SK-N-SH (cell line): ENCODE data around the gene AHCYL2. TPM values are rescaled to one million over a fixed set of nuclear protein-coding genes. Genes with fewer than 3 reads are reported as not detected.
"Not testable (repeated sequence)": the region's sequence is repeated elsewhere in the genome, so short reads cannot be mapped to it uniquely, and the experiment has no call there.

Source experiments
- CTCF ChIA-PET: fragments of 300-600, 350-600 bp; formaldehyde crosslinking; extraction: SDS; loops from one replicate; lab custom pipeline; 2021; lab: Yijun Ruan, JAX
- POLR2A ChIA-PET: fragments of 350-600 bp; sonication (Branson Sonifier 250); formaldehyde crosslinking; extraction: SDS; loops from one replicate; lab custom pipeline; 2020; ENCODE audit warnings: antibody characterized with exemption, inconsistent platforms; lab: Yijun Ruan, JAX
- DNase-seq: peaks from one replicate; pipeline ENCODE4 v3.0.0; 2012
- H2AFZ ChIP-seq: fragments of 200-600 bp; sonication (generic); 2 replicates; pipeline ENCODE4 v1.8.1; 2016; ENCODE audit warnings: antibody characterized with exemption, mild to moderate bottlenecking, low read depth
- H3F3A ChIP-seq: fragments of 200-600 bp; sonication (generic); replicated peaks from 2 replicates; pipeline ENCODE3; 2016; ENCODE audit warnings: antibody characterized with exemption, mild to moderate bottlenecking; ENCODE audit not compliant: insufficient read depth
- H3K27ac ChIP-seq, 2 experiments: fragments of 200-500 bp in 1 of 2; fragments of 200-600 bp in 1 of 2; sonication (Bioruptor generic) in 1 of 2; sonication (generic), shearing (Covaris generic) in 1 of 2; 2 replicates each; pipeline versions ENCODE4 v1.5.1 to v1.6.1; 2014 to 2016; ENCODE audit warnings: low read depth in 2 of 2, inconsistent platforms in 1 of 2, low read length in 1 of 2, mild to moderate bottlenecking in 1 of 2, mixed read lengths in 1 of 2
- H3K27me3 ChIP-seq: fragments of 200-600 bp; sonication (generic), shearing (Covaris generic); 2 replicates; pipeline ENCODE4 v1.6.1; 2016; ENCODE audit warnings: mixed run types; ENCODE audit not compliant: insufficient read depth
- H3K36me3 ChIP-seq, 2 experiments: fragments of 200-500 bp in 1 of 2; fragments of 200-600 bp in 1 of 2; sonication (Bioruptor generic) in 1 of 2; sonication (generic) in 1 of 2; replicated peaks in 1 of 2; 2 replicates each; pipeline versions ENCODE3 to v1.5.1; 2014 to 2016; ENCODE audit warnings: low read length in 1 of 2, mild to moderate bottlenecking in 1 of 2; ENCODE audit not compliant: insufficient read depth in 2 of 2, control insufficient read depth in 1 of 2
- H3K4me1 ChIP-seq, 2 experiments: fragments of 200-500 bp in 1 of 2; fragments of 200-600 bp in 1 of 2; sonication (Bioruptor generic) in 1 of 2; sonication (generic), shearing (Covaris generic) in 1 of 2; 2 replicates each; pipeline versions ENCODE4 v1.5.1 to v1.6.1; 2014 to 2016; ENCODE audit warnings: low read depth in 1 of 2, low read length in 1 of 2, mixed run types in 1 of 2; ENCODE audit not compliant: insufficient read depth in 2 of 2, control insufficient read depth in 1 of 2
- H3K4me2 ChIP-seq: fragments of 200-600 bp; sonication (generic), shearing (Covaris generic); 2 replicates; pipeline ENCODE4 v1.6.1; 2017; ENCODE audit warnings: mixed run types
- H3K4me3 ChIP-seq, 2 experiments: fragments of 200-500 bp in 1 of 2; fragments of 200-600 bp in 1 of 2; sonication (Bioruptor generic) in 1 of 2; sonication (generic), shearing (Covaris generic) in 1 of 2; 2 replicates each; pipeline versions ENCODE4 v1.5.1 to v1.8.1; 2014 to 2016; ENCODE audit warnings: low read depth in 2 of 2, inconsistent platforms in 1 of 2, low read length in 1 of 2, mild to moderate bottlenecking in 1 of 2, mixed read lengths in 1 of 2, moderate library complexity in 1 of 2
- H3K79me2 ChIP-seq: fragments of 200-600 bp; sonication (generic); 2 replicates; pipeline ENCODE4 v1.8.1; 2017; ENCODE audit warnings: mild to moderate bottlenecking; ENCODE audit not compliant: insufficient read depth
- H3K9ac ChIP-seq: fragments of 200-600 bp; sonication (generic); 2 replicates; pipeline ENCODE4 v1.6.1; 2017; ENCODE audit warnings: mixed run types
- H3K9me2 ChIP-seq: fragments of 200-600 bp; sonication (generic); 2 replicates; pipeline ENCODE4 v1.6.1; 2017; ENCODE audit warnings: mixed run types
- H3K9me3 ChIP-seq: fragments of 200-600 bp; sonication (generic); 2 replicates; pipeline ENCODE4 v1.6.1; 2017; ENCODE audit warnings: mixed run types, mild to moderate bottlenecking, moderate library complexity
- H4K20me1 ChIP-seq: fragments of 200-600 bp; sonication (generic); 2 replicates; pipeline ENCODE4 v1.6.1; 2017; ENCODE audit warnings: mild to moderate bottlenecking, mixed run types; ENCODE audit not compliant: insufficient read depth
- ELF1 ChIP-seq: IDR thresholded peaks from 2 replicates; pipeline ENCODE4 v1.4.0; 2012
- IRF3 ChIP-seq: fragments of 150-350 bp; IDR thresholded peaks from 2 replicates; pipeline ENCODE4 v1.6.1; 2016; ENCODE audit warnings: mild to moderate bottlenecking, low read depth, low read length
- JUND ChIP-seq: IDR thresholded peaks from 2 replicates; pipeline ENCODE4 v1.4.0; 2012
- MAX ChIP-seq: IDR thresholded peaks from 2 replicates; pipeline ENCODE4 v1.4.0; 2012; ENCODE audit warnings: low read depth
- MXI1 ChIP-seq: IDR thresholded peaks from 2 replicates; pipeline ENCODE4 v1.6.1; 2012; ENCODE audit warnings: mild to moderate bottlenecking, low read depth, low read length, improper control_type of control experiment
- NFIC ChIP-seq: IDR thresholded peaks from 2 replicates; pipeline ENCODE4 v1.4.0; 2012; ENCODE audit warnings: borderline replicate concordance
- POLR2AphosphoS5 ChIP-seq: IDR thresholded peaks from 2 replicates; pipeline ENCODE4 v1.6.1; 2012; ENCODE audit warnings: low read depth, low read length
- RCOR1 ChIP-seq: fragments of 150-350 bp; IDR thresholded peaks from 2 replicates; pipeline ENCODE4 v1.6.1; 2017; ENCODE audit warnings: antibody characterized with exemption, low read length
- SIN3A ChIP-seq: IDR thresholded peaks from 2 replicates; pipeline ENCODE4 v1.6.1; 2012; ENCODE audit warnings: low read depth, mild to moderate bottlenecking, low read length, moderate library complexity, borderline replicate concordance
- SMC3 ChIP-seq: IDR thresholded peaks from 2 replicates; pipeline ENCODE4 v1.6.1; 2012; ENCODE audit warnings: low read depth, low read length, improper control_type of control experiment
- USF1 ChIP-seq: IDR thresholded peaks from 2 replicates; pipeline ENCODE4 v1.4.0; 2012; ENCODE audit warnings: low read depth, borderline replicate concordance
- USF2 ChIP-seq: fragments of 150-350 bp; IDR thresholded peaks from 2 replicates; pipeline ENCODE4 v1.6.1; 2017; ENCODE audit warnings: antibody characterized with exemption, low read length, low read depth, borderline replicate concordance
- ZBTB33 ChIP-seq: IDR thresholded peaks from 2 replicates; pipeline ENCODE4 v1.4.0; 2012; ENCODE audit warnings: low read depth, borderline replicate concordance
- WGBS: methylation state at CpG from one replicate; pipeline ENCODE4 v1.1.6; 2017; ENCODE audit warnings: low lambda C conversion rate; 5-methylcytosine and 5-hydroxymethylcytosine counted together
- polyA plus RNA-seq, 3 experiments: library from polyadenylated mRNA; depleted of rRNA; stranded (reverse); fragments of >200 nt; gene quantifications; 2 replicates each; pipeline ENCODE4 v1.2.3, GENCODE V29; 2012

The AHCYL2 gene
- polyA plus RNA-seq, 1 of the 3 experiments (the other 2 are of a cell fraction), result 20.4 TPM

- TF ChIP-seq ZBTB33 (no peak), MXI1 (no peak), JUND (no peak), IRF3 (no peak)
- TF ChIP-seq, all 33 proteins: peak for 0
Measured at GRCh38 chr7:129368389-129368986, 143.7 kb downstream of the AHCYL2 start (continued).

GRCh38 chr7:129369447-129369846, 144.6 kb downstream of the AHCYL2 start:
- not testable (repeated sequence) for H4K20me1 ChIP-seq, H3K9ac ChIP-seq, H3K9me2 ChIP-seq, H2AFZ ChIP-seq, H3K27ac ChIP-seq, H3K9me3 ChIP-seq, DNase-seq, H3K4me1 ChIP-seq, H3F3A ChIP-seq, H3K4me2 ChIP-seq, H3K36me3 ChIP-seq, H3K79me2 ChIP-seq, H3K27me3 ChIP-seq, H3K4me3 ChIP-seq
- CTCF ChIA-PET, result interaction anchor here (0.5 to 15.1 kb wide), 16 partner anchors 8 to 275 kb away, joined by 3 to 397 read pairs (median 22); no protein-coding TSS in a partner anchor
- POLR2A ChIA-PET, result interaction anchor here (0.6 kb wide), 1 partner anchor 88 kb away, joined by 3 read pairs; no protein-coding TSS in a partner anchor
- WGBS, result 88% methylated on average over 7 of the region's 7 CpGs

- WGBS, result 76% methylated on average over 5 of the region's 5 CpGs
- H4K20me1 ChIP-seq, result no peaks in the 10 kb centered on the region
- POLR2A ChIA-PET, result no interaction called here
- TF ChIP-seq POLR2AphosphoS5 (no peak), SIN3A (no peak), MAX (no peak), SMC3 (no peak), USF2 (no peak), USF1 (no peak), ELF1 (no peak), RCOR1 (no peak), NFIC (no peak)
- TF ChIP-seq, all 33 proteins: peak for 0
- no peaks in the 10 kb centered on the region for H3F3A ChIP-seq
- CTCF ChIA-PET, result interaction anchor here (1.0 to 15.1 kb wide), 15 partner anchors 9 to 274 kb away, joined by 3 to 397 read pairs (median 6); partner anchors contain the start of gene STRIP2
- no peaks in the 10 kb centered on the region for H3K9me2 ChIP-seq
- H3K79me2 ChIP-seq, result no peaks in the 10 kb centered on the region
- H3K4me3 ChIP-seq, result no peak overlapping the region
- H3K27me3 ChIP-seq, result no peaks in the 10 kb centered on the region
- no peak overlapping the region for H3K4me2 ChIP-seq
- no peak for DNase-seq
- peaks cover 0 to 3% of the 10 kb centered on the region in 2 experiments; a peak in 1 of 4 replicates for H3K4me1 ChIP-seq
- H3K27ac ChIP-seq, result no peak overlapping the region
- no peak overlapping the region for H2AFZ ChIP-seq
- H3K36me3 ChIP-seq, result no peaks in the 10 kb centered on the region
- no peak overlapping the region for H3K9ac ChIP-seq
- no peaks in the 10 kb centered on the region for H3K9me3 ChIP-seq
Measured at GRCh38 chr7:129370812-129371211, 146.0 kb downstream of the AHCYL2 start.
